Activated CD4-positive, alpha-beta T cell treated with anti-CD3 and anti-CD28 coated beads, Interleukin-10, Interleukin-2, amounts not matched to agents 100 ng/mL and 50 ng/mL, durations not matched to agents 16 hours and 8 hours (primary cell): Measurements from ENCODE around the gene RBMS3.
"Not testable (repeated sequence)": the region's sequence is repeated elsewhere in the genome, so short reads cannot be mapped to it uniquely, and the experiment has no call there.

Experiments
- DNase-seq: peaks from one replicate; pipeline ENCODE4 v3.0.0-alpha.2; 2020

RBMS3 gene

GRCh38 chr3:29493109-29493508 lies 212.2 kb downstream of the RBMS3 start:
- no peak for DNase-seq

- DNase-seq, result no peak
Measured at GRCh38 chr3:29494305-29495036, 213.6 kb downstream of the RBMS3 start.

DNA sequence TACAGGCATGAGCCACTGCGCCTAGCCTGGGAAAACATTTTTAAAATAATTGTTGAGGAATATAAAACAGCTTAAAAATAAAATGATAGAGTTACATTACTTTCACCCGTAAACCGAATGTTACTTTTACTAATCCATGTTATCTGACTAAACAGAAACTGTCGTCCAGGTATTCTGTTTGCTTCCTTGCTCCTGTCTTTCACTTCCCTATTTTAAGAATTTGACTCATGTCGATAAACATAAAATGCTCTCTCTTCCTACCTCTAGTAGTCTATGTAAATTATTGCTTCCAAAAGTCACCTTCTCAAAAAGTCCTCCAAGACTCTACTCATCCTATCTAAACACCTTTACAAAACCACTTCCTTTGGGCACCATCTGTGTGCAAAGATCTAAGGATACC lies 216.4 kb downstream of the RBMS3 start:
- no peak for DNase-seq

DNA sequence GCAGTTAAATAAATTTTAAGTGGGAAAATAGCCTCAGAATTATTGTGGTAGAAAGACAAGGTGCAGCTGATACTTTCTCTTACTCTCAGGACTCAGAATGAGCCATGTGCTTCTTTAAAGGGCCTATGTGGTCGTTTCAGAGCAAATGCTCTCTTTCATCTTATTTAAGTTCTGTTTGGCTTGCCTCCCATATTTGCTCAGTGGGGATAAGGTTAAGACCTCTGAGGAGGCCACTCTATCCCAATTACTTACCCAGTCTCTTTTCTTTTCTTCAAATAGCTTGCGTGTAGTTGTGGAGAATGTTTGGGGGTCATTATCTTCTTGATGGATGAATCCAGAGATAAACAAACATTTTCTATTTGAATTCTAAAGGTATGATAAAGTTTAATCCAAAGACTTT lies 221.9 kb downstream of the RBMS3 start:
- DNase-seq, result no peak

- DNase-seq, result no peak
Measured at GRCh38 chr3:29503314-29503713, 222.4 kb downstream of the RBMS3 start.

DNA sequence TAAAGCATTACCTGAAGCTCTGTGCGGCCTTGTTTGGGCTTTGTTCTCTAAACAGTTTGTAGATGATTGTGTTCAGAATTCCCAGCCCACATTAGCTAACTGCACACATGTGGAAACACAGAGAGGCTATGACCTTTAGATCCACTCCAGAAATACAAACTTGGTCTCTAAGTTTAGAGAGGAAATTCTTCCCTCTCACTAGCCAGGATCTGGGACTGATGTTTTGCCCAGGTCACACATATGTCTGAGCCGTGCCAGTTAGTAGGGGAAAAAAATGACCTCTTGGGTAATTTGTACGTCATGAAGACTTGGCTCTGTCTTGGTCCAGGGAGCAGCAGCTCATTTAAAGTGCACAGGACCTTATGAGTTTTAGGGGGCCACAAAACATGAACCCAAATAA lies 223.1 kb downstream of the RBMS3 start:
- DNase-seq, result no peak

GRCh38 chr3:29506502-29506901 lies 225.6 kb downstream of the RBMS3 start:
- DNase-seq, result no peak

GRCh38 chr3:29511701-29512100 lies 230.8 kb downstream of the RBMS3 start:
- DNase-seq, result no peak

DNA sequence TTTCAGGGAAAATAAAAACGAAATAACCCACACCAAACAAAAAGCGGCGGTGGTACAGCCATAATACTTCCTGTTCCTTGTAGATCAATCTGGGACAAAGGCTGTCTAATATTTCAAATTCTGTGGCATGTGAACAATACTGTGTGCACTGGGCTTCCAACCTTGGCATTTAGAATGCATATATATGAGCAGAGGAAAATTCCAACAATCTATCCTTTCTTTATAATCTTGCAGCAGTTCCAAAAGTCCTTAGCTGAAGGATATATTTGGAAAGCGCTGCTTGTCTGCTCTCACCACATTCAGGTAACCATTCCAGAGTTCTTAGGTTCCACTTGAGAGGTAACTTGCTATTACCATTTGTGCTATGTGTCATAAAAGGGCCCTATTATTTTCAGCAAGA lies 231.8 kb downstream of the RBMS3 start:
- DNase-seq, result no peak

DNA sequence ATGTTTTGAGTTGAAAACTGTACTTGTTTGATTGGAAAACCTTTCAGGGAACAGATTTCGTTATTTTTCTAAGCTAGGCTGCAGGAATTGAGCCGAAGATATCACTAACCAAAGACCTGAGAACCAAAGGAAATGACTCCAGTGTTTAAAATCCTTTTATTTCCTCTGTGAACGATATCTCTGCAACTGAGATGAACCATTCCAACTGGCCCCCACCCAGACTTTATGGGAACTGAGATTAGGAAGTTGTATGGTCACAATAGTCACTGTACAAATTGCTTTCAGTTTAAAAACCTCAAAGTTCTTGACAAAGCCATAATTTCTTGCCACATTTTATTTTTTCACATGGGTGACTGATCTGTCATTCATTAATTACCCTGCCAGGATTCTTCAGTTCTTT lies 232.4 kb downstream of the RBMS3 start:
- DNase-seq, result no peak

DNA sequence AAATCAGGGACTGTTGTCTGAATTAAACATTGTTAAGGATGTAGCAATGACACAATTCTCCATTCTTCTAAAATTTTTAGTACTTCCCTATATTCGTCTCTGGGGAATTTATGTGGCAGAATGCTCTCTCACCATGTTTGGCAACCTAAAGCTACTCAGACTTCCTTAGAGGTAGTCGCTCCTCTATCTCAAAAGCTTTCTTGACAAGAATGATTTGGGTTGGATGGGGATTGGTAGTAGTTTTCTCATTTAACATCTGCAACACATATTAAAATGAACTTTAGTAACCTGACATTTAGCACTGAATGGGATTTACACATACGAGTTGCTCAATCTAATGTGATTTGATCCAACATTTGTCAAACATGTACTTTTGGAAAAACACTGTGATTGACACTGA lies 233.3 kb downstream of the RBMS3 start:
- DNase-seq, result no peak

DNA sequence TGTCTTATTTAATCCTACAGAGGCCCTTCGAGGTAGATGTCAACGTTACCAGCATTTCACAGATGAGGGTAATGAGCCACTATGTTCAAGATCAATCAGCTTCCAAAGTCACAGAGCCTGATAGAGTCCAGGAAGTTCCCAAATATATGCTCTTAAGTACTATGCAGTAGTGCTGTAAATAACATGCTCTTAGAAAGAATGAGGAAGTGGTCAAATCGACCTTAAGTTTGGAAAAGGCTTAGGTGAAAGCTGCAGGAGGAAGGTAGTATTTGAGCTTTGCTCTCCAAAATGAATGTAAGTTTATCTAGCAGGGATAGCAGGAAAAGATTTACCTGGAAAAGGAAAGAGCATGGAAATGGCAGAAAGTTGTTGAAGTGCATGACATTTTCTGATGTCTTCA lies 234.0 kb downstream of the RBMS3 start:
- no peak for DNase-seq

DNA sequence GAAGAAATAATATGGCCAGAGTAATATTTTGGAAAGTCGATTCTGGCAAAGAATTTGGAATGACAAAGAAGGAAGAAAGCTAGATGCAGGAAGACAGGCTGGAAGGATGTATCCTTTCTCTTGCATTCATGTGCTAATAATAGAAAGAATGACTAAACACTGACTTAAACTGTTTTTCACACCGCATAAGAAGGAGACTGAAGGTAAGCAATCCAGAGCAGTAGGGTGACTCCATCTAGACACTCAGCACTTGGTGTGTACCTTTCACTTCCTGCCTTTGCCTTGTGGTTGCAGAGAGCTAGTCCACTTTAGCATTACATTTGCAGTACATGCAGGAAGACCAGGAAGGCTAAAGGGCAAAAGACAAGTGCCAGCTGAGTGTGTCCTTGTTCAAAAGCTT lies 234.6 kb downstream of the RBMS3 start:
- DNase-seq, result peak; percentile 24

DNA sequence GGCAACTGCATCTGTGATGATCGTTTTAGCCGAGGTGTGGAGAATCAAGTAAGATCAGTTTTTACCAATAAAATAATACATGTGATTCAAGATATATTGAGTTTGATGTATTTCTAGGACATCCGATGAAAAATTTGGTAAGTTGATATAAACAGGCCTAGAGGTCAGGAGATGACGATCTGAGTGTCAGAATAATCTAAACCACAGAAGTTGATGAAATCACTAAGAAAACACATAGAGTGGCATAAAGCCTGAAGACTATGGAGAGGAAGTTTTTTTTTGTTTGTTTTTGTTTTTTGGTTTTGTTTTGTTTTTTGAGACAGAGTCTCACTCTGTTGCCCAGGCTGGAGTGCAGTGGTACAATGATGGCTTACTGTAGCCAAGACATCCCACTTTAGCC lies 235.3 kb downstream of the RBMS3 start:
- no peak for DNase-seq

DNA sequence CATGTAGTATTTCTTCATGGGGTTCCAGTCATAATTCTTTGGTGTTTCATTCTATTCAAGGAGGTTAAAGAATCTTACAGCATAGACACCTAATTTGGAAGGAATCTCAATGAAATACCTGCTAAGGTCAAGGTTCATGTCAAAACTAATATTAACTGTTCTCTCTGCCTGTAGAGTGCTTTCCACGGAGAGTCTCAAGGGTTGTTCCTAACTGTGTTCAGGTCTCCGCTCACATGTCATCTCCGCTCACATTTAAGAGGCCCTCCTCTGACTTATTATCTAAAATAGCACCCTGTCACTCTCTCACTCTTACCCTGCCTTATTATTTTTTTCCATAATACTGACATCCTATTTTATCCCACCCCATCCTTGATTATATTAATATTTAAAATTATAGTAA lies 239.9 kb downstream of the RBMS3 start:
- DNase-seq, result no peak

DNA sequence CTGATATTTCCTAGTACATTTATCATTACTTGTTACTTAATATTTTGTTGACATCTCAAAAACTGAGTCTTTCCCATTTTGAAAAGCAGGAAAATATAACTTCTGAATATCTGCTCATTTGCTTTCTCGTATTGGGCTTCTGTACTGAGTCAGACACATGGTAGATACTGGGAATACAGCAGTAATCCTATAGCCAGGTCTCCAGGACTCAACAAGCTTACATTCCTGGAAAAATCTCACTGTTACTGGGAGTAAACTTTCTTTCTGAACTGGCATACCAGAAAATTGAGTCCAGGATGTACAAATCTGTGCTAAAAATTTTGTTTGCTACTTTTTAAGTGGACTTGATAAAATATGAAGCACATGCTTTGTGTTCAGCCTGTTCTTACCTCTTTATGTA lies 240.4 kb downstream of the RBMS3 start:
- no peak for DNase-seq

DNA sequence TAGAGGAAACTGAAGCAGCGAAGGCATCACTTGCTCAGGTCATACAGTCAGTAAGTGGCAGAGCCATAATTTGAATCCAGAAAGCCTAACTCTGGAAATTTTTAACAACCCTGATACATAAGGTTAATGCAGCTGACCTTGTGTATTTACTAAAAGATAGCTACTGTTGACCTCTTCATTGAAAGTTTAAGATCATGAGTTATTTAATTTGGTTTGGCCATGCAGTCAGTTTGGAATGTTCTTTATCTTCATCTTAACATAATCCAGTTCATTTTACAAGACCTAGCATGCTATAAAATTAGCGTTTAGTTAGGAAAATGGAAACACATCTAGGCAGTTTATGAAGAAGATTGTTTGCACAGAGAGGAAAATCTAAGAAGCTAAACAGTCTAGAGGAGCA lies 240.9 kb downstream of the RBMS3 start:
- DNase-seq, result no peak

- DNase-seq, result not testable (repeated sequence)
Measured at GRCh38 chr3:29524433-29524832, 243.6 kb downstream of the RBMS3 start.

- no peak for DNase-seq
Measured at GRCh38 chr3:29525254-29525881, 244.5 kb downstream of the RBMS3 start.

GRCh38 chr3:29527246-29527645 lies 246.4 kb downstream of the RBMS3 start:
- no peak for DNase-seq

DNA sequence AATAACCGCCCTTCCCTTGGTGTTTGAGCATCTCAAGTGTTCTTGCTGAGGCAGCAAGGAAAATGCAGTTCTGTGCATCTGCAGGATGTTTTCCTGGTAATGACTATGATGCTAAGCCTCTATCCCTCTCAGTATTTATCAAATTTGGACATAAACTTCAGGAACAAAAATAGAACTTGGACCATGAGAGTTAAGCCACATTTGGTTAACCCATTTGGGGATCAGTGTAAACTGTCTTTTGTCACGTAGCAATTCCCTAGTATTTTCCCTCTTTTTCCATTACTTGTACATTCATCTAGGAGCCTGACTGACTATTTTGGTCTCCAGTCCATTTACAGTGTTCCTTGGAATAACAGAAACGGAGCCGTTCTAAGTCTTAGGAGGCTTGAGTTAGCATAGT lies 250.8 kb downstream of the RBMS3 start:
- no peak for DNase-seq

DNA sequence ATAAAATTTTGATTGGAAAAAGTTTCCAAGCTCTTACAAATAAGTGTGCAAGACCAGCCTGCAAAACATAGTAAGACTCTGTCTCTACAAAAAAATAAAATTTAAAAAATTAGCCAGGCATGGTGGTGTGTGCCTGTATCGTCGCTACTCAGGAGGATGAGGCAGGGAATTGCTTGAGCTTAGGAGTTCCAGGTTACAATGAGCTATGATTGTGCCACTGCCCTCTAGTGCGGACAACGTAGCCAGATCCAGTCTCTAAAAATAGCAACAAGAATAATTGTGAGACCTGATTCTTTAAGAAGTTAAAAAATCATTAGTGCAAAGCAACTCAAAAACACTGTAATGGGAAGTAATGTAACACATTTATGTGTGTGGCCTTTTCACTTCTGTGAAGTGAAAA lies 251.6 kb downstream of the RBMS3 start:
- no peak for DNase-seq

- DNase-seq, result no peak
Measured at GRCh38 chr3:29534006-29534405, 253.1 kb downstream of the RBMS3 start.

GRCh38 chr3:29536016-29536758 lies 255.3 kb downstream of the RBMS3 start:
- DNase-seq, result no peak
